Skeletal muscle satellite cell (primary cell): Measurements from ENCODE around the gene NSUN2.
A peak's percentile ranks its signal among the peaks of the same experiment; 100 is the strongest.

Experiments
- H3K27me3 ChIP-seq: 2 replicates; pipeline ENCODE4 v1.7.0; 2013; ENCODE audit warnings: low read length; ENCODE audit not compliant: control insufficient read depth, insufficient read depth
- H3K36me3 ChIP-seq: 2 replicates; pipeline ENCODE4 v1.7.0; 2013; ENCODE audit warnings: mild to moderate bottlenecking, control low read depth, low read length; ENCODE audit not compliant: insufficient read depth
- H3K4me1 ChIP-seq: 2 replicates; pipeline ENCODE4 v1.7.0; 2013; ENCODE audit warnings: low read length; ENCODE audit not compliant: control insufficient read depth, insufficient read depth
- H3K4me2 ChIP-seq: 2 replicates; pipeline ENCODE4 v1.7.0; 2013; ENCODE audit warnings: mild to moderate bottlenecking, low read length
- H3K4me3 ChIP-seq: 2 replicates; pipeline ENCODE4 v1.7.0; 2013; ENCODE audit warnings: low read length
- H3K9ac ChIP-seq: 2 replicates; pipeline ENCODE4 v1.7.0; 2013; ENCODE audit warnings: mild to moderate bottlenecking, low read depth, low read length, moderate library complexity
- H3K9me3 ChIP-seq: replicated peaks from 2 replicates; pipeline ENCODE4 v1.7.0; 2013; ENCODE audit warnings: mild to moderate bottlenecking, control low read depth, low read length

NSUN2 gene

DNA sequence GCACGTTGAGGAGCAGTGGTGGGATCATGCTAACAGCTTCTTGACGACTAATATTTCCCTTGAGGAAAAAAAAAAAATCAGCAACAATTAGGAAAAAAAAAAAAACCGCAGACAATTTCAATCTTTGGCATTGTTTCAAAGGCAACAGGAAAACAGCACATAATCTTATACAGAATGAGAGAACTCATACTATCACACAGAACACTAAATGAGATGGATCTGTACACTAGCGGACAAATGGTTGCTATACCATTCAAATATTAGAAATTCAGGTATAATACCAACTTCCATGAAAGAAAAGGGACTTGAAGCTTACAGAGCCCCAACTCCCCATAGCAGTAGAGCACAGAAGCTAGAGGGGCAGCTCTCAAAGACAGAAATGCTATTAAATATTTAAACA is 9.6 kb downstream of the NSUN2 start:
- Histone ChIP-seq H3K9me3 (peaks cover 17% of the 10 kb centered on the region), H3K4me3 (no peak overlapping the region), H3K27me3 (no peaks in the 10 kb centered on the region), H3K4me1 (no peaks in the 10 kb centered on the region), H3K4me2 (no peak overlapping the region), H3K9ac (no peak overlapping the region), H3K36me3 (peaks cover 91% of the 10 kb centered on the region)

DNA sequence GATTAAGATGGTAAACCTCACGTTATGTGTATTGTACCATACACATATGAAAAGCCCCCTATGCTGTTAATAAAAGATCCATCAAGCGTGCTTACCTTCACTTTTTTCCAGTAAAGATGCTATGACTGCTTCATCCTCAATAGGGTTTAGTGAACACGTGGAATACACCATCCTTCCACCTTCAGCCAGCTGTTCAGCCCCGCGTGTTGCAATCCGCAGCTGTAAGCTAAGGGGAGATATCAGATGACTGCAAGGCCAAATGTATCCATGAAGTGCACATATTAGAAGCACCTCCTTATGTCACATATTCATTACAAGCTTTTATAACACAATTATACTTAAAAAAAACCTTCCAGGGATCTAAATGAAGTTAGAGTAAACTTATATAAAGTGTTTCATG is 16.2 kb downstream of the NSUN2 start:
- Histone ChIP-seq H3K36me3 (peaks cover 91% of the 10 kb centered on the region), H3K4me2 (no peak overlapping the region), H3K9ac (no peak overlapping the region), H3K27me3 (no peaks in the 10 kb centered on the region), H3K4me3 (no peak overlapping the region), H3K4me1 (peaks cover 18% of the 10 kb centered on the region), H3K9me3 (no peaks in the 10 kb centered on the region)

DNA sequence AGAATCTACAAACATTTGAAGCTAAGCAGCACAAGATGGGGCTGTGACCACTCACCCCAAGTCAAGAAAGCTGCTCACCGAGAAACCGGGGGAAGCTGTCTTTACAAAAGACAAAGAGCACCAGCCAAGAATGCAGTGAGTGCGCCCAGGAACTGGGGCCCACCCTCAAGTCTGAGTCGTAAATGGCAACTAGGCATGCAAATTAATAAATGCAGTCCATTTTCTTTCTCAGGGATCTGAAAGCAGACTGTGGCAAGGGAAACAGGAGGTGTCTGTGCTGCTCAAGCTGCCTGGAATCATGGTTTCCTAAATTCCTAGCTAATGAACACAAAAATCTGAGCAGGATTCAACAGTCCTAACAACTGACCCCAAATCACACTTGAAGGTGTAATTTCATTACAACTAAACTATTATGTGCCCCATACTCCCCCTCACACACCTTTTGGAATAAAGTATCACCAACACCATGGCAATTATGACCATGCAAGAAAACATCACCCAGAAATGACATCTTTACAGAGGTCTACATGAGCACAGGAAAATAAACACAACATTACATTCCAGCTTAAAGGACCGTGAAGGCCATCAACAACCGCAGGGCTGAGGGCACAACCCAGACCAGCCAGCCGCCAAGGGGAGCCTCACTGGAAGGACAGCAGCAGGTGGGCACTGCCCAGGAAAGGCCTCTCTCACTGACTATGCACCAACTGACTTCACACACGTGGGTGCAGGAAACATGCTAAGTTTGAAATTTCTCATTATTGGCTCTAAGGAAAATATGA is 17.6 kb downstream of the NSUN2 start:
- Histone ChIP-seq H3K36me3 (peaks cover 92% of the 10 kb centered on the region), H3K9ac (peak overlapping the region; percentile 6), H3K4me3 (no peak overlapping the region), H3K9me3 (no peaks in the 10 kb centered on the region), H3K4me1 (peaks cover 18% of the 10 kb centered on the region), H3K27me3 (no peaks in the 10 kb centered on the region), H3K4me2 (peak overlapping the region; percentile 46)

DNA sequence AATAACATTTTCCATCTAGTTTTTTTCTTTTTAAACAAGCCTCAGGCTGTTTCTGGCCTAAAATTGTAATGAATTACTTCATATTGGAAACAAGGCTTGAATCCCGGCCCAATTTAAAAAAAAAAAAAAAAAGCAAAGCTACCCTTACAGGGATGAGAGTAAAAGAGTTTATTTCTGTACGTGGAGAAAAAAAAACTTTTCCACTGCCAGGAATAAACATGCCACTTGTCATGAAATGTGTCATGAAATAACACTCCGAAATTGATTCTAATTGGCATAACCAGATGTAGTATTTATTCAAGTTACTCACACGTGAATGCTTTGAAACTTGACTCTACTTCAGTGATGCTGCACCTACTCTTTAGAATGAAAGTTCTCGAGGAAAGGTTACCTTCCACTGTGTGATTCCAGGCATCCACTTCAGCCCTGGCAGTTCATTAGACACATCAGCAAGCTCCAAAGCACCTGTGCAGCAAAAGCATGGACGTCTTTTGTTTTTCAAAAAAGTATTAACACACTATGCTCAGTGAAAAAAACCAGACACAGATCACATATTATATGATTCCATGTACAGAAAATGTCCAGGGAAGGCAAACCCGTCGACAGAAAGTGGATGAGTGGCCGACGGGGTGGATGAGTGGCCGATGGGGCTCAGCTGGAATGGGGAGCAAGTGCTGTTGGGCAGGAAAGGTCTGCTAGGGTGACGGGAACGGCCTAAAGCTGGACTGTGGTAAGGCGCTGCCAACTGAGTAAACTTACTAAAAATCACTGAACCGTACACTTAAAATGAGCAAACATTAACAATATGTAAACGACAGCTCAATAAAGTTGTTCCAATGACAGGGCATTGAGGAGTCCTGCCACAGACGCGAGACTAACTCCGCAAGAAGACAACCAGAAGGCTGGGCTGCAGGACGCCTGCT is 21.2 kb downstream of the NSUN2 start:
- Histone ChIP-seq H3K4me3 (no peak overlapping the region), H3K36me3 (peaks cover 95% of the 10 kb centered on the region), H3K9me3 (no peaks in the 10 kb centered on the region), H3K27me3 (no peaks in the 10 kb centered on the region), H3K4me1 (peaks cover 18% of the 10 kb centered on the region), H3K4me2 (no peak overlapping the region), H3K9ac (no peak overlapping the region)

DNA sequence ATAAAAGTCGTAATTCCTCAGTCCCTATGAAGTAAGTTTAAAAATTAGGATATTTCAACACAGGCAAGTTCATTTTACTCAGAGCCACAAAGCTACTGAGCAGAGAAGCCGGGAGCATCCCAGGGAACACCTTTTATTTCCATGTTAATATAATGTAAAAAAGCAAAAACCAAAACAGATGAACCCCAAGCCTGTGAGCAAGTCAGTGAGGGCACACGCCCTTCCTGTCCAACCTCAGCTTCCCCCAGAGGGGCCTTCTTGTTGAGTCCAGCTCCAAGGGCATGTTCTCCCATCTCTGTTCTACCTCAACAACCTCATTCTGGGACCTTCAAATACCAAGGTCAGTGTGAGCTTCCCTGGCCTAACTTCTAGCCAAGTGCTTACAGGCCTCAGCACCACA is 24.8 kb downstream of the NSUN2 start:
- Histone ChIP-seq H3K36me3 (peaks cover 93% of the 10 kb centered on the region), H3K27me3 (no peaks in the 10 kb centered on the region), H3K4me3 (no peak overlapping the region), H3K4me1 (no peaks in the 10 kb centered on the region), H3K4me2 (no peak overlapping the region), H3K9me3 (no peaks in the 10 kb centered on the region), H3K9ac (no peak overlapping the region)

DNA sequence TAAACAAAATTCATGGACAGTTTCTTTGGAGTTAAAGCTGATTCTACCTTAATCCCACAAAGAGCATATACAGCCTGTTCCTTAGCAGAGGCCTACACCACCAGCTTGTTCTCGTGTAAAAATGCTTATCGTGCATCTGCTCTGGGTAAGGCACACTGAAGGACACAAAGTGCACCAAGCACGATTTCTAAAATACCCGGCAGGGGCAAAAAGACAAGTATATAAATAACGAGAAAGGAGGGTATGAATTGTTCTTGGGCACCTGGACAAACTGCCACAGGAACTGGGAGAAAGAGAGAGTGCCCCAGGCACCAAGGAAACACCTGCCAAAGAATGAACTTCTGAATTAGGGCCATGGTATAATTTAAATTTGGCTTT is 25.3 kb downstream of the NSUN2 start:
- Histone ChIP-seq H3K9ac (no peak overlapping the region), H3K4me1 (no peaks in the 10 kb centered on the region), H3K9me3 (no peaks in the 10 kb centered on the region), H3K4me3 (no peak overlapping the region), H3K27me3 (no peaks in the 10 kb centered on the region), H3K36me3 (peaks cover 93% of the 10 kb centered on the region), H3K4me2 (no peak overlapping the region)

DNA sequence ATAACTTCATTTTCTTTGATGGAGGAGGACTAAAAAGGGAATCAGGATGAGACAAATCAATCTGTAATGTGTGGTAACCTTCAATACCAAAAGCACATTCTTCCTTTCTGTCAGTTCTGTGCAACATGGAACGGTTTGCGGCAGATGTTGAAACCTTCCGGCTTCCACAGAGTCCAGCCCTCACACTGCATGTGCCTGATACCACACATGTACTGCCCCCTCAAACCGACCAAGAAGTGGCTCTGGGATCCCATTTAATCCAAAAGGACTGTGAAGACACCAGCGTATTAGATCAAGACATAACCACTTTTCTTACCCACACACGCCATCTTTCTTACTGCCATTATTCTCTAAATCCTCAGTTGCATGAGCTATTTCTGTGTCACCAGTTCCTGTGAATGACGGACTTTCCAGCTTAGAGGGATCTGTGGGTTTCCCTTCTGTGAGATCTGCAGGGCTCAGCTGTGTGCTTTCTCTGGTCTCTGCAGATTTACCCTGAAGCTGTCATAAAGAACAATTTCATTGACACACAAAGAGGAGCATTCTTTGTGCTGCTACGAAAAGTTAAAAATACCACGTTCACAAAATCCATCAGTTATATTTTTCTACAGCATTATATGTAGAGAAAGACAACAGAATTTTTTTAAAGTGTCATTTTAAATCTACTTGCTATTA is 25.8 kb downstream of the NSUN2 start:
- no peaks in the 10 kb centered on the region for H3K27me3 ChIP-seq
- H3K4me3 ChIP-seq = no peak overlapping the region
- no peaks in the 10 kb centered on the region for H3K4me1 ChIP-seq
- H3K9ac ChIP-seq = no peak overlapping the region
- H3K4me2 ChIP-seq = no peak overlapping the region
- no peaks in the 10 kb centered on the region for H3K9me3 ChIP-seq
- H3K36me3 ChIP-seq = peaks cover 93% of the 10 kb centered on the region

DNA sequence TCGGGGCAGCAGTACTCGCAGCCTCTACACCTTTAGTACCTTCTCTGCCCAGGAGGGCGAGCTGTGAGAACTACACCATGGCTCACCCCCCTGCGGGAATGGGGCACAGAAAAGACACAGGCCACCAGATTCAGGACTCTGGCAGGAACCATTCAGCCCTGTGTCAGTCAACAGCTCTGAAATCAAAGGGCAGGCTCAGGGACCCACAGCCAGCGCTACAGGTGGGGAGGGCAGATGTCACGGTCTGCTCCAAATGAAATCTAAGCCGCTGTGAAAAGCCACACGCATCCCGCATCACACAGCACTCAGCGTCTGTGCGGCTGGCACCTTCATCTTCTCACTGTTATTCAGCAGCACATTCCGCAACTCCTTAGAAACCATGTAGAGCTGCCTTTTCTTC is 27.9 kb downstream of the NSUN2 start:
- no peaks in the 10 kb centered on the region for H3K4me1 ChIP-seq
- no peaks in the 10 kb centered on the region for H3K9me3 ChIP-seq
- no peaks in the 10 kb centered on the region for H3K27me3 ChIP-seq
- no peak overlapping the region for H3K9ac ChIP-seq
- no peak overlapping the region for H3K4me2 ChIP-seq
- peaks cover 93% of the 10 kb centered on the region for H3K36me3 ChIP-seq
- no peak overlapping the region for H3K4me3 ChIP-seq

DNA sequence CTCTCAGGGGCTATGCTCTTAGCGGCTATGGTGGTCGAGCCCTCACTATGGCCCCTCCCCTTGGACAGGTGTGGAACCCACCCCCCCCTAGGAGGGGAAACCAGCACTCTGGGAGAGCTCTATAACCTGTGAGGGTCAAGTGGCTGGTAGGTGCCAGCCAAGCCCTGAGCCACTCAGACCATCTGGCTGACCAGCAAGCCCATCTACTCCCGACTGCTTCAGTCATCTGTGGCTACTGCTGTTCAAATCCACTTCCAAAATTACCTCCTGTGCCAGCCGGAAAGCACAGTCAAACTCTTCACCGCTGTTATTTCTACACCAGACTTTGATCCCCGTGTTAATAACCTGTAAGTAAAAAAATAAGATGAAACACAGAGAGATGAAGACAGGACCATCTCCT is 28.5 kb downstream of the NSUN2 start:
- Histone ChIP-seq H3K36me3 (peaks cover 92% of the 10 kb centered on the region), H3K9me3 (no peaks in the 10 kb centered on the region), H3K4me1 (no peaks in the 10 kb centered on the region), H3K9ac (no peak overlapping the region), H3K27me3 (no peaks in the 10 kb centered on the region), H3K4me2 (no peak overlapping the region), H3K4me3 (no peak overlapping the region)

DNA sequence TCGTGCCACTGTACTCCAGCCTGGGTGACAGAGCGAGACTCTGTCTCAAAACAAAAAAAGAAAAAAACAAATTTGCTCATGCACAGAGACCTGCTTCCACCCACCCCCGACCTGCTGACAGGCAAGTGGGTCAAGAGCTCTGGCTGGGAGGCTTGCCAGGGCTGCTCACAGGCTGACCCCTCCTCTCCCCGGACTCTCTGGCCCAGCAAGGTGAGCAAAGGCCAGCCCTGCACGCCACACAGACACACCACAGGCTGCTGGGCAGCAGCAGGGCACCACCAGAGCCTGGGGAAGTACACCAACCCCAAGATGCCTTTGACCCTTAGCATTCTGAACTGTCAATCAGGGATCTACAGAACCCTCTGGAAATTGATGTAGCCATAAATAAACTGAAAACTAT is 29.2 kb downstream of the NSUN2 start:
- no peaks in the 10 kb centered on the region for H3K27me3 ChIP-seq
- H3K36me3 ChIP-seq = peaks cover 89% of the 10 kb centered on the region
- no peaks in the 10 kb centered on the region for H3K9me3 ChIP-seq
- no peak overlapping the region for H3K4me3 ChIP-seq
- H3K4me1 ChIP-seq = no peaks in the 10 kb centered on the region
- no peak overlapping the region for H3K9ac ChIP-seq
- H3K4me2 ChIP-seq = no peak overlapping the region

DNA sequence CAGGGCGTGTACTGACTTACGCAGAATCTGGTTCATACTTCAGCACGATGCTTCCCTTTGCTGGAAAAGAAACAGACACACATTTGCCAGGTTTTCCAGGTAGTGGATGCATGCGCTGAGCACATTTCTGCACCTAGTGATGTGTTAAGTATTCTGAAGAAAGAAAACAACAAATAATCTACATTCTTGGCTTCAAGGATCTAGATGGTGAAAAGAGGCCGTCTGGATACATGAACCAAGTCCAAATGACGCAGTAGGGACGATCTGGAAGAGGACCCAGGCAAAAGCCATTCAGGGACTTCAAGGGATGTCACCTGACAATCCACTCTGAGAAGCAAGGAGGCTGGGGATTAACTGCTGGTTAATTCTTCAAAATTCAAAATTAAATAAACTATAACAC is 30.4 kb downstream of the NSUN2 start:
- Histone ChIP-seq H3K4me2 (no peak overlapping the region), H3K4me1 (no peaks in the 10 kb centered on the region), H3K4me3 (no peak overlapping the region), H3K36me3 (peaks cover 89% of the 10 kb centered on the region), H3K9me3 (no peaks in the 10 kb centered on the region), H3K9ac (no peak overlapping the region), H3K27me3 (no peaks in the 10 kb centered on the region)
